HG02610 (cell line): ENCODE measurements around the gene FGF21.
"Not testable (repeated sequence)": the region's sequence is repeated elsewhere in the genome, so short reads cannot be mapped to it uniquely, and the experiment has no call there.

Experiments
- ATAC-seq: cut with Tn5 transposase; IDR thresholded peaks from one replicate; pipeline ENCODE4 v1.9.1; 2021; ENCODE audit warnings: mild to moderate bottlenecking, moderate library complexity; ENCODE audit not compliant: unreplicated experiment

The FGF21 gene

DNA sequence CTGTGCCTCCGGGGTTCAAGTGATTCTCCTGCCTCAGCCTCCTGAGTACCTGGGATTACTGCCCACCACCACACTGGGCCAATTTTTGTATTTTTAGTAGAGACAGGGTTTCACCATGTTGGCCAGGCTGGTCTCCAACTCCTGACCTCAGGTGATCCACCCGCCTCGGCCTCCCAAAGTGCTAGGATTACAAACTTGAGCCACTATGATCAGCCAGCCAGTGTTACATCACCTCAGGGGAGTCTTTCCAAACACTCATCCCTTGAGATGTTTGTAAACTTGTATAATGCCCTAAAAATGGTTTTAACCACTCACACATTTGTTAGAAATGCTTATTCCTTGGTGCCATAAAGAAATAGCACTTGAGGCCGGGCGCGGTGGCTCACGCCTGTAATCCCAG is 31.1 kb downstream of the FGF21 start:
- ATAC-seq: not testable (repeated sequence)

DNA sequence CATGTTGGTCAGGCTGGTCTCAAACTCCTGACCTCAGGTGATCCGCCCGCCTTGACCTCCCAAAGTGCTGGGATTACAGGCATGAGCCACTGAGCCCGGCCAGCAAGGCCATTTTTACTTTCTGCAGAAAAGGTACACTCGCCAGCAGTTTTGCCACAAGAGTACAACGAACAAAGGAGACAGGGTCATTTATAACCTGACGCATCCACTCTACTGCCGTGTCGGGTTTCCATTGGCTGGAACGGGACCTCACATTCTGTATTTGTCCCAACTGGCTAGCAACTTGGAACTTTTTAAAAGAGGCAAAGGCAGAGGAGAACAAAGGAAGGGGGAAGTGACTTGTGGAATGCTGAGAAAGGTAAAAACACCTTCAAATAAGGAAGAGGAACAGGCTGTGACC is 32.0 kb downstream of the FGF21 start:
- ATAC-seq: not testable (repeated sequence)

DNA sequence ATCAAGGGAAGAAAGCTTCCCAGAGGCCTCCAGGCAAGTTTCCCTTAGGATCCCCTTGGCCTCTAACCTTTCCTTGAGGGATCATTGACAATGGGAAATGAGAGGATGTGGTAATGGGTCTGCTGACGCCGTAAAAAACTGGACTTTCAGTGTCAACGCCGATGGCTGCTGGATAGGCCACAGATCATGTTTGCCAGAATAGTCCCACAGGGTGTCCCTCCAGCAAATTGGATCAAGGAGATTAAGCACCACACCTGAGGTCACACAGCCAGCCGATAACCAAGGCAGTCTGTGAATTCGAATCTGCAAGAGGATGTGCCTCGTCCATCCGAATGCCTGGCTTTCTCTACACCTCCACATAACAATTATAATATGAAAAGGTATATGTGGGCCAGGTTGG is 37.9 kb downstream of the FGF21 start:
- no peak for ATAC-seq

DNA sequence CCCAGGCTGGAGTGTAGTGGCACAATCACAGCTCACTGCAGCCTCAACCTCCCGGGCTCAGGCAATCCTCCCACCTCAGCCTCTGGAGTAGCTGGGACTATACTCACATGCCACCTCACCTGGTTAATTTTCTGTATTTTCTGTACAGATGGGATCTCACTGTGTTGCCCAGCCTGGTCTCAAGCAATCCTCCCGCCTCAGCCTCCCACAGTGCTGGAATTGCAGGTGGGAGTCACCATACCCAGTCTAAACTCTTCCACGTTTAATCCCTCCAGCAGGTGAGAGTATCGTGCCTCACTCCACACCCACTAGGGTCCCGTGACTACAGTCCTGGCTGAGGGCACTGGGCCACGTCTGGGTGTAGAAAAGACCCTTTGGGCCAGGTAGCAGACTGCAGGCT is 39.0 kb downstream of the FGF21 start:
- no peak for ATAC-seq

DNA sequence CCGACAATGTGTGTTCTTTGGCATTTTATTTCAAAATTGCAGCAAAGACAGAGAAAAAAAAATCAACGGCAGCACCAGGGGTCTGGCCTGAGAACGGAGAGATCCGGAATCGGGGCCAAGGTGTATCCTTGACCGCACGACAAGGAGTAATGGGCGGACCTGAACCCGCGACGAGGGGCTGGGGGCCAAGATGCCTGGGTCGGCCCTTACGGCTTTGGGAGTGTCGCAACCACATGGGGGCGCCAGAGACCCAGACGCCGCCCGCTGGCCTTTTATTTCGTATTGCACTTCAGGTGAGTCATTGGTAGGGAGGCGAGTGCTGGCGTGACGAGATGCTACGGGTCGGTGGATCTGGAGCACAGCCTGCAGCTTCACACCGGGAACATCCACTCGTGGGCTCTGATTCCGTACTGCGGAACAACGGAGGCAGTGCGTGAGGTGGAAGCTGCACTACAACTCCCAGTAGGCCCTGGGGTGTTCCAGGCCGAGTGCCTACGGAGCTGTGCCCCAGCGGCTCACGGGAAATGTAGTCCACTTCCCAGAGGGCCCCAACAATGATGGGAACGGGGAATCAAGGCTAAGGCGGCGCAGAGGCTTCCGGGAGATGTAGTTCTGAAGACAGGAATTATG is 39.8 kb downstream of the FGF21 start:
- peak; percentile 79 for ATAC-seq

DNA sequence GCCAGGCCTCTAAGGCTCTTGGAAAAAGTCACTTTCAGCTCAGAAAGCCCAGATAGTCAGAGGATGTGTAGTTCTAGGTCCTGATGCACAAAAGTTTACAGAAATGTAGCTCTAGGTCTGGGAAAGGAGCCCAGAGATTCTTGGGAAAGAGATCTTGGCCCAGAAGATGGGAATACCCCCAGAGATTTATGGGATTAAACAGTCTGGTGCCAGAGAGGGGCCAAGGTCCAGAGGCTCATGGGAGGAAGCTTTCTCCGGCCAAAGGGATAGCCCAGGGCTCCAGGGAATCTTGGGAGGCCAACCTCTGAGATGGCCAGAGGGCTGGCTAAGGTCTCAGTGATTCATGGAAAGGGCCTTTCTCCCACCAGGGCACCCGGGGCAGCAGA is 40.4 kb downstream of the FGF21 start:
- no peak for ATAC-seq

DNA sequence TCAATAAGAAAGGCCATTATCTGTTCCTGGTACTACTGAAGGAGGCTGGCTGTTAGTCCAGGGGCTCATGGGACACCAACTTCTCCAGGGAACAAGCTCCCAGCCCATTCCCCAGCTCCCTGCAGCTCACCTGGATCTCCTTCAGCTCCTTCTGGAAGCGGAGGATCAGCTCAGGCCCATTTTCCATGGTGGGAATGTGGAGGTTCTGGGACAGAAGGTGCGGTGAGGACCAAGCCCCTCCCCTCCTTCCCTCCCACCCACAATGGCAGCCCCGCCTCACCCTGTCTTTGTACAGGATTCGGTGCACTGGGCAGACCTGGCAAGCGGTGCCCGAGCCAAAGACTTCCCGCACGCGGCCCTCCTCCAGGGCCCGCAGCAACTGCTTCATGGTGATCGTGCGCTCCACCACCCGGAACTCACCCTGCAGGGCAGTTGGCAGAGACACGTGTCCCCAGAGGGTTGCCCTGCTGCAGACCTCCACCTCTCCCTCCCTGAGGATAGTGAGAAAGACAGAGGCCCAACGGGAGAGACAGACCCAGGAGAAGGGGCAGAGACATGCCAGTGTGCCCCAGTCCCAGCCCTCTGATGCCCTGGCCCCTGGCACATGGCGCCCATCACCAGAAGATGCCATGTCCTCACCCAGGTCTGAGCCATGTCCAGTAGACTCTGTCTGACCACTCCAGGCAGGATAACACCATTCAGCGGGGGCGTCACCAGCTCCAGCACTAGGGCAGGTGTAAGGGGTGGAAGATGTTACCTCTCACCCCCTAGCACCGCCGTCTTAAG is 41.2 kb downstream of the FGF21 start:
- no peak for ATAC-seq

DNA sequence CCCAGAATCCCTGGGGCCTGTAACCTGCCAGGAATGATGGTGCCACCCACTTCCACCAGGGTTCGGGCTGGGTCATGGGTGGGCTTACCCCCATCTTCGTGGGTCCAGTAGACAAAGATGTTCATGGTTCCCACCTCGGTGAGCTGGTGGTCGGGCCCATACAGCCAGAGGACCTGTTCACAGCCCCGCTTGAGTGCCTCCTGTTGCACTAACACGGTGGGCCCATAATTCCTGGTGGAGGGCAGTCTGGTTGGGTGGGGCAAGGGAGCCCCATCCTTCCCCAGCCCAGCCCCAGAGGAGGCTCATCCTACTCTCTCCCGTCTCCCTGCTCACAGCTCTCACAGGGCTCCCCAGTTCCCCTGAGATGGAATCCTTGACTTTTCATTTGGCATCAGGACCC is 41.8 kb downstream of the FGF21 start:
- no peak for ATAC-seq

DNA sequence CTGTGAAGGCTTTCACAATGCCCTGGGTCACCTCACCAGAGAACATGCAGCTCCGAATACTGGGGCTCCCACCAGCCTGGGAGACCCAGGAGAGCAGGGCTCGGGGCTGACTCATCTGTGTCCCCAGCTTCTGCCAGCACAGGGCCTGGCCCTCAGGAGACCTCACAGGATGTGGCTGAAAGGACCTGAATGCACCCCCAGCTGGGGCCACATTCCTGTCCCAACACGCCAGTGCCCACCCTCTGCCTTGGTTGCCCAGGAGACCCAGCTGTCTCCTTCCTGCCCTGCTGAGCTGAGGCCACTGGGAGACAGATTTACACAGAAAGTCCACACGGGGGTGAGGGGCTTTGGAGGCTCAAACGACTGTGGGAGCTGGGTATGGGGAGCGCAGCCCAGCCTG is 43.6 kb downstream of the FGF21 start:
- ATAC-seq: no peak

DNA sequence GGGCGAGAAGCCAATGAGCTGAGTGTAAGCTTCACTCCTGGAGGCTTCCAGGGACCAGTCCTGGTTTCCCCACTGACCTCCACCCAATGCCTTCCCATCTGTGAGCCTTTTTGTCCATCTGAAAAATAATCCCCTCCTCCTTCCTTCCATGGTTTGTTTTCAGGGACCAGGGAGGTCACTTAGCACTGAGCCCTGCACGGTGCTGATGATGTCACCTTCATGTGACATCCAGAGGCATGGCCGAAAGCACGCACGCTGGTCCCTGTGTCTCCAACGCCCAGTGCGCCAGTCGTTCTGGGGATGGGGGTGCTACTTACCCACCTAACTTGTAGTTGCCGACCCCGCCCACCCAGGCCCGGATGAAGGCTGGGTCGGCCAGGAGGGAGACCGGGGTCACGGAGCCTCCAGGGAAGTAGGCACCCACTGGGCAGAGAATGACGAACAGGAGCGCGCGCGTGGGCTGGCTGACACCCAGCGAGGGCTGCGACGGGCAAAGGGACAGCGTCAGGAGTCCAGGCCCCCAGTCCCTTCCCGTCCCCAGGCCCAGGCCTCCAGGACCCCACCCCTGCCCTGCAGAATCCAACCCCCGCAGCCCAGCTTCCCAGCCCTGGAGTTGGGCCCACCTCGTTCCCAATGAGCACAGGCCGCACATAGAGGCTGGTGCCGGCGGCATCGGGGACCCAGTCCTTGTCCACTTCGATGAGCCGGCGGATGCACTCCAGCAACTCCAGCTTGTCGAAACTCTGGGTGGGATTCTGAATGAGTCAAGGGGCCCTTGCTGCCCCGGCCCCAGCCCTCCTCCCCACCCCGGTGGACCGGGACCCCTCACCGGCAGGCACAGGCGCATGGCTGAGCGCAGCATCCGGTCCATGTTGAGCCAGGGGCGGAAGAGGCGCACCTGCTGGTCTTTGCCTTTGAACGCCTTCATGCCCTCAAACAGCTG is 44.3 kb downstream of the FGF21 start:
- ATAC-seq: no peak

DNA sequence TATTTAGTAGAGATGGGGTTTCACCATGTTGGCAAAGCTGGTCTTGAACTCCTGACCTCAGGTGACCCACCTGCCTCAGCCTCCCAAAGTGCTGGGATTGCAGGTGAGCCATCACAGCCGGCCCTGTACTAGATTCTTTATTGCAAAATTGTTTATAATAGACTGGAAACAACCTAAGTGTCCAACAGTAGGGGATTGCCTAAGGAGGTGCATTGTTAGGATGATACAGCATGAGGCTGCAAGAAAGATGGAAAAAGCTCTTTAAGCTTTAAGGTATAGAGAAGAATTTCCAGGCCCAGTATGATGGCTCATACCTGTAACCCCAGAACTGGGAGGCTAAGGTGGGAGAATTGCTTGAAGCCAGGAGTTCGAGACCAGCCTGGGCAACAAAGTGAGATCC is 47.3 kb downstream of the FGF21 start:
- ATAC-seq: no peak

DNA sequence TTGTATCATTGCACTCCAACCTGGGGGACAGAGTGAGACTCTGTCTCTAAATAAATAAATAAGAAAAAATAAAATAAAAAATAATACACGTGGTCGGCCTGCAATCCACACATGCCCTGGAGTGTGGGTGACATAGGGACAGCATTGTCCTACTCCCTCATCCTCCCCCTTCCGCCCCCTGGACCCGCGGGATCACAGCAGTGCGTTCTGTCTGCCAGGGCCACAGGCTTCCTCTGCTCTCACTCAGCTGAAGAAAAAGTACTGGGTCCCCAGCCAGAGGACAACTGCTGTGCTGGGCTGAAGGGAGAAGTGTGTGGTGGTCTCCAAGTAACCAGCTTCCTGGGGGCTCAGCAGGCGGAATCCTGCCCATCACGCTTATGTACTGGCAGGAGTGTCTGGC is 49.2 kb downstream of the FGF21 start:
- no peak for ATAC-seq

DNA sequence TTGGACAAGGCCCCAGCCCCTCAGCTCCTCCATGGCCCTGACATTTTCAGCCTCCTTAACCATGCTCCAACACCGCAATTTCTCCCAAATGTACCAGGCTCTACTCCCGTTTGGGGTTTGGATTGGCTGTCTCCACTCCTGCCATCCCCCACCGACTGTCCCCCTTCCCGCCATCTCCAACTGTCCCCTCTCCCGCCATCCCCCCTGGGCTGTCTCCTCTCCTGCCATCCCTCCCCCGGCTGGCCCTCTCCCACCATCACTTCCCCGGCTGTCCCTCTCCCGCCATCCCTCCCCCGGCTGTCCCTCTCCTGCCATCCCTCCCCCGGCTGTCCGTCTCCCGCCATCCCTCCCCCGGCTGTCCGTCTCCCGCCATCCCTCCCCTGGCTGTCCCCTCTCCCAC is 50.1 kb downstream of the FGF21 start:
- ATAC-seq: no peak

DNA sequence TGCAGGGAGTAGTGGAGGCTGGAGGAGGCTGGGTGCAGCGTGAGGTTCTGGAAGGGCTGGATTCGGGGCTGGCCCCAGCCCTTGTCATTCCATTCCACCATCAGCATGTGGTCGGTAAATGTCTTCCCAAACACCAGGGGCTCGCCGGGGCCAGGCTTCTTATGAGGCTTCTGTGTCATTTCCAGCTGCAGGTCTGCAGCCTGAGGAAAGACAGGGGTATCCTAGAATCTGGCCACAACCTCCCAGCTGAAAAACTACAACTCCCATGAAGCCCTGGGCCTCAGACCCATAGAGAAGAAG is 51.1 kb downstream of the FGF21 start:
- ATAC-seq: no peak

DNA sequence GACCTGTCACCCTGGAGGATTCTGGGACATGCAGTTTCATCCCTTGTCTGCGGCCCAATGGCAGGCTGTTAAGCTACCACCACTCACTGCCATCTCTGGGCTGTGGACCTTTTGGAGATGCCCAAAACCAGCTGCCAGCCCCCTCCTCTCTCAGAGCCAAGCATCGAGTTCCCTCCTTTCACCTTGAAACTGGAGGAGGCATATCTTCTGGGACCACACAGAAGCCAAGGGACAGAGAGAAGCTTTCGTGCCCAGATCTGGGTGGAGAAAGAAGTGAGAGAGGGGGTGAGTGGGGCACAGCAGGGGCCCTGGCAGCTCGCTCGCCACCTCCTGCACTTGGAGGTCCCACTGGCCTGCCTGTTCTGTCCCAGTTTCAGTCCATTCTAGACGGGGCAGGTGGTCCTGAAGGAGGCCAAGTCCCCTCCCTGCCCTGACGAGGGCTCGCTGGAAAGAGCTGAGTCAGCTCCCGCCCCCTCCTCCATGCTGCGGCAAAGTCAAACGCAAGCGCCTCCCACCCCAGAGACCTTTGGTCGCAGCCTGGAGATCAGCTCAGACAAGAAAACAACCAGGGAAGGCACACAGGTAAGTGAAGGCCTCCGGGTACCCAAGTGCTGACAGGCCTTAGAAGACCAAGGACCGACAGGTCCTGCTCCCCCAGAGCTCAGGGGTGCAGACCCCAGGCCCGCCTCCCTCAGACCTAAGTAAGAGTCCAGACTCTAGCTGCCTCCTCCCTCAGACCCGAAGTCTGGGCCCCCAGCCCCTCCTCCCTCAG is 51.7 kb downstream of the FGF21 start:
- ATAC-seq: no peak

DNA sequence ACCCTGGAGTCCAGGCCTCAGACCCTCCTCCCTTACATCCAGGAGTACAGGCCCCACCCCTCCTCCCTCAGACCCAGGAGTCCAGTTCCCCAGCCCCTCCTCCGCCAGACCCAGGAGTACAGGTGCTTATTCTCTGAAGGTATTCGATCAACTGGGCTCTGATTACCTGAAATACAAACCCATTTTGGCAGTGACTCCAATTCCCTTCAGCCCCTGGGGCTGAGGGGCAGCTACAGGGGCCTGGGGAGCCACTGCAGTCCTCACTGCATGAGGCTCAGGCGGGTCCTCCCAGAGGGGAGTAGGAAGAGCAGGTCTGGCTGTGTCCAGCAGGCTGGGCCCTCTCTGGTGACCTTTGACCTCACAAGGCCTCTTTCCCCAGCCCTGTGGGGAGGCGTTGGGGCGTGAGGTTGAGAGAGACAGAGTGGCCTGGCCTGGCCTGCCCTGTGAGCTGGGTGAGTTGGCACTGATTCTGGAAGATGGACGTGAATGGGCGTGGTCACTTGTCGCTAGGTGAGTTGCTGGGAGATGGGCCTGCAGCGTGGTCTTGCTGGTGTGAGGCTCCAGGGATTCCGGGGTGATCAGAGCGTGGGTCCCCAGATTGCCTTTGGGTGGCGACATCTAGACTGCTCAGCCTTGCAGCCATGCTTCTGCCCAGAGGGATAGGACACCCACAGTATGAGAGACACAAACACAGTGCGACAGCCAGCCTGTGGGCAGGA is 52.4 kb downstream of the FGF21 start:
- ATAC-seq: no peak
